HepG2 (cell line): Measurements from ENCODE around the gene EGFR. TPM values are rescaled to one million over a fixed set of nuclear protein-coding genes. Genes with fewer than 3 reads are reported as not detected.

Experiments
- DR1 ChIP-seq: sonication (generic); formaldehyde crosslinking; IDR thresholded peaks from 2 replicates; pipeline ENCODE4 v1.8.0; 2021; ENCODE audit warnings: mild to moderate bottlenecking, missing genetic modification reagents, inconsistent platforms
- FUBP1 ChIP-seq: sonication (generic); formaldehyde crosslinking; IDR thresholded peaks from 2 replicates; pipeline ENCODE4 v1.5.1; 2020; ENCODE audit warnings: missing genetic modification reagents, mild to moderate bottlenecking, borderline replicate concordance
- HOXA3 ChIP-seq: sonication (generic); formaldehyde crosslinking; IDR thresholded peaks from 2 replicates; pipeline ENCODE4 v1.5.0; 2020; ENCODE audit warnings: missing genetic modification reagents
- NFE2 ChIP-seq: sonication (generic); formaldehyde crosslinking; IDR thresholded peaks from 2 replicates; pipeline ENCODE4 v1.4.0; 2020; ENCODE audit warnings: missing genetic modification reagents
- PAWR ChIP-seq: sonication (generic); formaldehyde crosslinking; IDR thresholded peaks from 2 replicates; pipeline ENCODE4 v1.4.0; 2020; ENCODE audit warnings: missing genetic modification reagents, mild to moderate bottlenecking, borderline replicate concordance
- POGZ ChIP-seq: sonication (generic); formaldehyde crosslinking; IDR thresholded peaks from 2 replicates; pipeline ENCODE4 v1.4.0; 2020; ENCODE audit warnings: mild to moderate bottlenecking, missing genetic modification reagents
- ZNF607 ChIP-seq: sonication (generic); formaldehyde crosslinking; IDR thresholded peaks from 2 replicates; pipeline ENCODE4 v1.5.1; 2020; ENCODE audit warnings: missing genetic modification reagents, mild to moderate bottlenecking, borderline replicate concordance
- ZNF609 ChIP-seq: sonication (generic); formaldehyde crosslinking; IDR thresholded peaks from 2 replicates; pipeline ENCODE4 v1.4.0; 2020; ENCODE audit warnings: mild to moderate bottlenecking, missing genetic modification reagents, borderline replicate concordance
- ZNF777 ChIP-seq: sonication (generic); formaldehyde crosslinking; IDR thresholded peaks from 2 replicates; pipeline ENCODE4 v1.4.0; 2020; ENCODE audit warnings: missing genetic modification reagents
- polyA plus RNA-seq, 8 experiments: library from polyadenylated mRNA; depleted of rRNA in 3 of 8; stranded (reverse) in 7 of 8; unstranded in 1 of 8; fragments of >200 nt; fragmentation: Illumina TruSeq in 4 of 8; extraction: Trizol in 4 of 8; gene quantifications; 2 replicates each; pipeline versions ENCODE4 v1.2.1 to v1.2.3, GENCODE V29; 2011 to 2016; ENCODE audit warnings: low read depth in 4 of 8, missing spikeins in 1 of 8, mixed read lengths in 1 of 8; ENCODE audit not compliant: insufficient read depth in 1 of 8
- total RNA-seq, 5 experiments: library from RNA; depleted of rRNA; stranded (reverse); fragments of >200 nt; fragmentation: Illumina TruSeq; extraction: Trizol; gene quantifications; 2 replicates each; pipeline ENCODE4 v1.2.3, GENCODE V29; 2016; ENCODE audit warnings: low read depth in 1 of 5
- TF ChIP-seq, protein P1 (sequence below): sonication (generic); formaldehyde crosslinking; IDR thresholded peaks from 2 replicates; pipeline ENCODE4 v1.4.0; 2020; ENCODE audit warnings: missing genetic modification reagents
- TF ChIP-seq, protein P2 (sequence below): sonication (generic); formaldehyde crosslinking; IDR thresholded peaks from 2 replicates; pipeline ENCODE4 v1.4.0; 2020; ENCODE audit warnings: missing genetic modification reagents

The EGFR gene
- total and polyA plus RNA-seq, 2 of the 13 experiments (the other 11 are each of a cell fraction or from before 2014, with no cell fraction given), result 7.0 to 10.0 TPM

GRCh38 chr7:55069271-55069792 is 50.5 kb downstream of the EGFR start (continued):
- no peak; the same call in 1 of the 2 replicates for TF ChIP-seq ZNF609 (CRISPR knock-in tag)
- peak; percentile 75; the same call in 1 of the 2 replicates for TF ChIP-seq POGZ
- TF ChIP-seq, protein P1, sequence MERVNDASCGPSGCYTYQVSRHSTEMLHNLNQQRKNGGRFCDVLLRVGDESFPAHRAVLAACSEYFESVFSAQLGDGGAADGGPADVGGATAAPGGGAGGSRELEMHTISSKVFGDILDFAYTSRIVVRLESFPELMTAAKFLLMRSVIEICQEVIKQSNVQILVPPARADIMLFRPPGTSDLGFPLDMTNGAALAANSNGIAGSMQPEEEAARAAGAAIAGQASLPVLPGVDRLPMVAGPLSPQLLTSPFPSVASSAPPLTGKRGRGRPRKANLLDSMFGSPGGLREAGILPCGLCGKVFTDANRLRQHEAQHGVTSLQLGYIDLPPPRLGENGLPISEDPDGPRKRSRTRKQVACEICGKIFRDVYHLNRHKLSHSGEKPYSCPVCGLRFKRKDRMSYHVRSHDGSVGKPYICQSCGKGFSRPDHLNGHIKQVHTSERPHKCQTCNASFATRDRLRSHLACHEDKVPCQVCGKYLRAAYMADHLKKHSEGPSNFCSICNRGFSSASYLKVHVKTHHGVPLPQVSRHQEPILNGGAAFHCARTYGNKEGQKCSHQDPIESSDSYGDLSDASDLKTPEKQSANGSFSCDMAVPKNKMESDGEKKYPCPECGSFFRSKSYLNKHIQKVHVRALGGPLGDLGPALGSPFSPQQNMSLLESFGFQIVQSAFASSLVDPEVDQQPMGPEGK, result 0 out of 2 replicates have a peak, but pooled peaks have one; percentile 13
- no peak for TF ChIP-seq PAWR (CRISPR knock-in tag)
- peak; percentile 77 for TF ChIP-seq HOXA3 (CRISPR knock-in tag)
- TF ChIP-seq DR1 (CRISPR knock-in tag), result no peak
- no peak for TF ChIP-seq NFE2 (CRISPR knock-in tag)
- no peak for TF ChIP-seq FUBP1 (CRISPR knock-in tag)
- TF ChIP-seq, protein P2, sequence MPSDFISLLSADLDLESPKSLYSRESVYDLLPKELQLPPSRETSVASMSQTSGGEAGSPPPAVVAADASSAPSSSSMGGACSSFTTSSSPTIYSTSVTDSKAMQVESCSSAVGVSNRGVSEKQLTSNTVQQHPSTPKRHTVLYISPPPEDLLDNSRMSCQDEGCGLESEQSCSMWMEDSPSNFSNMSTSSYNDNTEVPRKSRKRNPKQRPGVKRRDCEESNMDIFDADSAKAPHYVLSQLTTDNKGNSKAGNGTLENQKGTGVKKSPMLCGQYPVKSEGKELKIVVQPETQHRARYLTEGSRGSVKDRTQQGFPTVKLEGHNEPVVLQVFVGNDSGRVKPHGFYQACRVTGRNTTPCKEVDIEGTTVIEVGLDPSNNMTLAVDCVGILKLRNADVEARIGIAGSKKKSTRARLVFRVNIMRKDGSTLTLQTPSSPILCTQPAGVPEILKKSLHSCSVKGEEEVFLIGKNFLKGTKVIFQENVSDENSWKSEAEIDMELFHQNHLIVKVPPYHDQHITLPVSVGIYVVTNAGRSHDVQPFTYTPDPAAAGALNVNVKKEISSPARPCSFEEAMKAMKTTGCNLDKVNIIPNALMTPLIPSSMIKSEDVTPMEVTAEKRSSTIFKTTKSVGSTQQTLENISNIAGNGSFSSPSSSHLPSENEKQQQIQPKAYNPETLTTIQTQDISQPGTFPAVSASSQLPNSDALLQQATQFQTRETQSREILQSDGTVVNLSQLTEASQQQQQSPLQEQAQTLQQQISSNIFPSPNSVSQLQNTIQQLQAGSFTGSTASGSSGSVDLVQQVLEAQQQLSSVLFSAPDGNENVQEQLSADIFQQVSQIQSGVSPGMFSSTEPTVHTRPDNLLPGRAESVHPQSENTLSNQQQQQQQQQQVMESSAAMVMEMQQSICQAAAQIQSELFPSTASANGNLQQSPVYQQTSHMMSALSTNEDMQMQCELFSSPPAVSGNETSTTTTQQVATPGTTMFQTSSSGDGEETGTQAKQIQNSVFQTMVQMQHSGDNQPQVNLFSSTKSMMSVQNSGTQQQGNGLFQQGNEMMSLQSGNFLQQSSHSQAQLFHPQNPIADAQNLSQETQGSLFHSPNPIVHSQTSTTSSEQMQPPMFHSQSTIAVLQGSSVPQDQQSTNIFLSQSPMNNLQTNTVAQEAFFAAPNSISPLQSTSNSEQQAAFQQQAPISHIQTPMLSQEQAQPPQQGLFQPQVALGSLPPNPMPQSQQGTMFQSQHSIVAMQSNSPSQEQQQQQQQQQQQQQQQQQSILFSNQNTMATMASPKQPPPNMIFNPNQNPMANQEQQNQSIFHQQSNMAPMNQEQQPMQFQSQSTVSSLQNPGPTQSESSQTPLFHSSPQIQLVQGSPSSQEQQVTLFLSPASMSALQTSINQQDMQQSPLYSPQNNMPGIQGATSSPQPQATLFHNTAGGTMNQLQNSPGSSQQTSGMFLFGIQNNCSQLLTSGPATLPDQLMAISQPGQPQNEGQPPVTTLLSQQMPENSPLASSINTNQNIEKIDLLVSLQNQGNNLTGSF (CRISPR knock-in tag), result no peak
- TF ChIP-seq ZNF777 (CRISPR knock-in tag), result peak; percentile 28; the same call in 1 of the 2 replicates
- TF ChIP-seq ZNF607 (CRISPR knock-in tag), result no peak
